ENCODE results near the gene STPG3.
"Not testable (repeated sequence)": the region's sequence is repeated elsewhere in the genome, so short reads cannot be mapped to it uniquely, and the experiment has no call there.

STPG3 gene

GRCh38 chr9:137234055-137234697 lies 16.9 kb upstream of the STPG3 start:
- no peak for DNase-seq

DNA sequence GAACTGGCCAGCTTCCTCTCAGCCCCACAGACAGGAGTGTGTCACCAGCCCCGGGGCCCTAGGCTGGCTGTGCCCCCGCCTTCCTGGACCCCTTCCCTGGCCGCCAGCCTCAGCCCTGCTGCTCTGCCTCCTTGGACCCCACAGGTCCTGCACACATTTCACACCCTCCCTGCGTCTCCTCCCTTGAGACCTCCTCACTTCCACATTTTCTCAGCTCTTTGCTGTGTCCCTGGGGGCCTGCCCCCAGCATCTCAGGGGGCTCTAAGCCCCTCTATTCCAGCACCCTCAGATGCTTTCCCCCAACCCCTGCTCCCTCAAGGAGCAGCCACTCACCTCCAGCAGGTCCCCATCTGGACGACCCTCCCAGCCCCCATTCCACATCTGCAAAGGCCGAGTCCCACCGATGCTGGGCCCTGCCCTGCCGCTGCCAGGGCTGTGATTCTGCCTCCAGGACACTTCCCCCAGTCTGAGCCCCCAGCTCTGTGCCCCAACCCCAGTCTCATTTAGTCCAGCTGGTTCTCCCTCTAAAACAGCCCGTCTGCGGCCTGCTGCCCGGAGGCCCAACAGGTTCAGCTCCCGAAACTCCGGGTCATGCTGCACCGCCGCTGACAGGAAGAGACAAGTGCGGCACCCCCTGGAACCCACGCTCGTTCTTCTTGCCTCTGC lies 16.2 kb upstream of the STPG3 start:
- no peak for DNase-seq

- DNase-seq = no peak
Observed at GRCh38 chr9:137235424-137236237, 15.5 kb upstream of the STPG3 start.

DNA sequence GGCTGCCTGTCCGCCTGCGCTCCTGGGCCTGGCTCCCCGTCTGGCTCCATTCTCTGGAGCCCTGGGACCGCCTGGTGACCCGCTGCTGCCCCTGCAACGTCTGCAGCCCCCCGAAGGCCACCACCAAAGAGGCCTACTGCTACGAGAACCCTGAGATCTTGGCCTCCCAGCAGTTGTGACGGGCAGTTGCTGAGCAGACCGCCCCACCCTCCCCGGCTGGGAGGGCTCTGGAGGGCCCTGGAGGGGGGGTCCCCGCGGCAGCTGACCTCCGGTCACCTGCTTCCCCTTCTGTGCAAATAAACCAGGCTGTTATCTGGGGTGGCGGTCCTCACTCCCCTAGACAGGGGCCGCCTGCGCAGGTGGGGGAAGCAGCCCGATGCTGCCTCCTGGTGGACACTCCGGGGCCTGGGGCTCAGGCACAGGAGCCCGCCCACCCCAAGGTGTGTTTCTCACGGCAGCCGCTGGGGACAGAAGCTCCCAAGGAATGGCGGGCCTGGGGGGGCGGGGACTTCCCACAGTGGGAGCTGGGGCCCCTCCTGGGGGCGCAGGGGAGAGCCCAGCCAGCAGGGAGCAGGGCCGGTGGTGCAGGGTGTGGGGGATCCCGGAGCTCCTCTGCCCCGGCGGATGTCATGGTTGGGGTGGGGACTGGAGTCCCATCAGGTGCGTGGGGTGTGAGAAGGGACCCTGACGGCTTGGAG lies 14.7 kb upstream of the STPG3 start:
- peak; percentile 95 for DNase-seq

DNA sequence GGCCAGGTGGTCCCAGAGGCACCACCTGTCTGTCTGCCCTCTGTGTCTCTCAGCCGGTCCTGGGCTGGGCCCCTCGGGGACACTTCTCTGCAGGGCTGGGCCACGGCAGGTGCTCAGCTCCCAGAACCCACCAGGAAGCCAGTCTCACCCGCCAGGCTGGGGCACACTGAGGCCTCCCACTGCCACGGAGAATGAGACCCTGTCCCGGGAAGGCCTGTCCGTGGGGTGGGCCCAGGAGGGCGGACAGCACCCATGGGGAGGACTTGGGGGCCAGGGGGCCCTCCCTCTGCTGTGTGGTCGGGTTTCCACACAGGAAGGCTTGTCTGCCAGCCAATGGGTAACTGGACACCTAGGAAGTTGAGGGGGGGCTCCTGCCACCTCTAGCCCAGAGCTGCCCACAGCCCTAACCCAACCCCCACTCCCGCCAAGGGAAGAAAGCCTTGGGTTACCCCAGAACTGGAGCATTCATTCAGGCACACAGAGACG lies 14.1 kb upstream of the STPG3 start:
- peak; percentile 75 for DNase-seq

- peak; percentile 79 for DNase-seq
Observed at GRCh38 chr9:137237759-137238726, 13.0 kb upstream of the STPG3 start.

GRCh38 chr9:137239541-137240200 lies 11.4 kb upstream of the STPG3 start:
- not testable (repeated sequence) for DNase-seq

GRCh38 chr9:137240318-137240840 lies 10.7 kb upstream of the STPG3 start:
- peak; percentile 80 for DNase-seq

GRCh38 chr9:137240841-137241489 lies 10.1 kb upstream of the STPG3 start, which contains the start of gene TUBB4B:
Gene TUBB4B, plus strand, starts transcription at chr9:137241287. Its CDS starts 74 bp downstream, at chr9:137241361.
- DNase-seq = peak; percentile 100

DNA sequence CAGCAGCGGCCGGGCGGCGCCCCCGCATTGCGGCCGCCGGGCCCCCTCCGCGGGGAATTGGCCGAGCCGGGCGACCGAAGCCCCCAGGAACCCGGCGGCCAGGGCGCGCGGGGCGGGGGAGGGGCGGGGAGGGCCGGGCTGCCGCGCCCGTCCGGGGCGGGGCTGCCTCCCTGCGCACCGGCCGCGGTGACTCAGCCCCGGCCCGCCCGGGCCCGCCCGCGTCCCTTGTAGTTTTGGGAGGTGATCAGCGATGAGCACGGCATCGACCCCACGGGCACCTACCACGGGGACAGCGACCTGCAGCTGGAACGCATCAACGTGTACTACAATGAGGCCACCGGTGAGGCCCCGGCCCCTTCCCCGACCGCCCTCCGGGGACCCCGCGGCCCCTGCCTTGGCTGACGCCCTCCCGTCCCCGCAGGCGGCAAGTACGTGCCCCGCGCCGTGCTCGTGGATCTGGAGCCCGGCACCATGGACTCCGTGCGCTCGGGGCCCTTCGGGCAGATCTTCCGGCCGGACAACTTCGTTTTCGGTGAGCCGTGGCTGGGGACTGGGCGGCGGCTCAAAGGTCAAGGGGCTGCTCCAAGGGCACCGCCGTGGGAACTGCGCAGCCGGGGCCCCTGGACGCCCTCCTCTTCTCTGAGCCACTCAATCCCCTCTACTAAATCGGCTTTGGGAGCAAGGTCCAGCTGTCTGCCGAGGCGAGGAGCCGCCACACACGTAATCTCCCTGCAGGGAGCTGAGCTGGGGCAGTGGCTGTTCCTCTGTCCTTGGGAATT lies 9.4 kb upstream of the STPG3 start:
- DNase-seq = no peak

- DNase-seq = no peak
Observed at GRCh38 chr9:137242269-137243203, 8.6 kb upstream of the STPG3 start.

DNA sequence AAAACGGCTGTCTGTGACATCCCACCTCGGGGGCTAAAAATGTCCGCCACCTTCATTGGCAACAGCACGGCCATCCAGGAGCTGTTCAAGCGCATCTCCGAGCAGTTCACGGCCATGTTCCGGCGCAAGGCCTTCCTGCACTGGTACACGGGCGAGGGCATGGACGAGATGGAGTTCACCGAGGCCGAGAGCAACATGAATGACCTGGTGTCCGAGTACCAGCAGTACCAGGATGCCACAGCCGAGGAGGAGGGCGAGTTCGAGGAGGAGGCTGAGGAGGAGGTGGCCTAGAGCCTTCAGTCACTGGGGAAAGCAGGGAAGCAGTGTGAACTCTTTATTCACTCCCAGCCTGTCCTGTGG lies 7.8 kb upstream of the STPG3 start:
- DNase-seq = not testable (repeated sequence)

DNA sequence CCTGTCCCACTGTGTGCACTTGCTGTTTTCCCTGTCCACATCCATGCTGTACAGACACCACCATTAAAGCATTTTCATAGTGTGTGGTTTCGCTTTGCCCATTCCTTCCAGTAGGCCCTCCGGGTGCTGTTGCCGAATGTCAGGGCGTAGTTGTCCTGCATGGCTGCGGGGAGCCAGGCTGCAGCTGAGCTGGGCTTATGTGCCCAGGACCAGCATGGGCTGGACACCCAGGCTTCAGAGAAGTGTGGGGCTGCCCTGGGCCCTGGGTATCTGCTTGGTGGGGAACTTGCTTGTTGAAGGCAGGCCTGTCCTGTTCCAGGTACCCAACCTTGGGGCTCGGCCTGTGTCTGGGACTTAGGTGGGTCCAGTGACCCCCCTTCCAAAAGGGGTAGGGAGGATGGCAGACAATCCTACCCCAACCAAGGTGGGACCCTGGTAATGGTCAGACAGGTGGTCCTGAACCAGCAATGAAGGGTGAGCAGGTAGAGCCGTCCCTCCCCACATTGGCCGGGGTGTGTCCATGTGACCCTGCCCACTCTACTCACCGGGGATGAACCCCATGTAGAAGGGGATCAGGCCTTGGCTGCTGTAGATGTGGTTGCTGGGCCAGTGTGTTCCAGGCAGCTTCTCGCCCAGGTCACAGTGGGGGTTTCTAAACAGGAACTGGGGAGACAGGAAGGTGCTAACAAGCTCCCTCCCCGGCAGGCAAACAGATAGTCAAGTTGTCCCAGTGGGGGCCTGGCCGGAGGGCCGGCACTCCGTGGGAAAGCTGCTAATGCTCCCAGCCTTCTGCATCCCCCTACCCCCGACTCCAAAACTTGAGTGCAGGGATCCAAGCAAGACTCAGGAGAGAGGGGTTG lies 7.2 kb upstream of the STPG3 start:
- DNase-seq = no peak

- DNase-seq = peak; percentile 46
Observed at GRCh38 chr9:137244486-137245449, 6.3 kb upstream of the STPG3 start.

DNA sequence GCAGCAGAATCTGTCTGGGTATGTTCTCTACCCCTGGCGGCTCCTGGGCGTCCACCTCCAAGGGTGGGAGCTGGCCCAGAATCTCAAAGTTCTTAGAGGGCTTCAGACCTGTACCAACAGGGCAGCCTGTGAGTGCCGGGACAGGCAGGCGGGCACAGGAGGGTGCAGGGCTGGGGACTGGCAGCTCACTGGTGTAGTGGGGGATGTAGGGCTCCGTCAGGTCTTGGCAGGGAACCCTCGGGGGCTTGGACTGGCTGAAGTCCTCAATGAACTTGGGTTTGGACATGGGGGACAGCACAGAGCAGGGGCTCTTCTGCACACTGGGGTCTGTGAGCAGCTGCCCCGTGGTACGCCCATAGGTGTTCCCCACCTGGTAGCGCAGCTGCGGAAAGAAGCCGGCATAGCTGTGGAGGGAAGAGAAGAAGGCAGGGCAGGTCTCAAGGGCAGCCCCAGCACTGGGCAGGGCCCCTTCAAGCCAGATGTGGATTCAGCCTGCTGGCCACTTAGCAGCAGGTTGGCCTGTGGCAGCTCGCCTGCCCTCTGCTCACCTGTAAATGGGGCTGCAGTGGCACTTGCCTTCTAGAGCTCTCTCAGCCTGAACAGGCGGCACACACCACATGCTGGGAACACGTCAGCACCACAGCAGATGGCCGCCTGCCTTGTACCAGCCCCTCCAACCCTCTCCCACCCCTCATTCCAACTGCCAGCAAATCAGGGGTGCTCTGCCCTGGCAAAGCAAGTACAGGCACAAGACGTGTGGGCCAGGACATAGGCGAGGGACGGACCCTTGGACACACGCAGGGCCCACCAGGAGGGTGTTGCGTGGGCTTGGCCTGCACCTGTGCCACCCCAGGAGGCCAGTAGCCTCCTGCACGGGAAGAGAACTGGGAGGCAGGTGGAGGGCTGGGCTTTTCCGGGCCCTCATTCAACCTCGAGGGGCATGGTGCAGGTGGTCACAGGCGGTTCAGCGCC lies 5.3 kb upstream of the STPG3 start:
- no peak for DNase-seq

Data from NCI-H2107 (cell line).